Endodermal cell (in vitro differentiated cells): ENCODE results near the gene FEZF2. TPM values are rescaled to one million over a fixed set of nuclear protein-coding genes. Genes with fewer than 3 reads are reported as not detected.

Experiments used
- DNase-seq: peaks from one replicate; pipeline ENCODE4 v3.0.0-alpha.2; 2017
- H3K27ac ChIP-seq: 2 replicates; pipeline ENCODE4 v1.5.1; 2013; ENCODE audit warnings: mild to moderate bottlenecking, low read depth, low read length, moderate library complexity
- H3K27me3 ChIP-seq: 2 replicates; pipeline ENCODE4 v1.6.1; 2013; ENCODE audit warnings: mild to moderate bottlenecking, low read length, moderate library complexity; ENCODE audit not compliant: insufficient read depth, control insufficient read depth, poor library complexity, severe bottlenecking
- H3K36me3 ChIP-seq: 2 replicates; pipeline ENCODE4 v1.7.0; 2013; ENCODE audit warnings: mild to moderate bottlenecking, low read length, moderate library complexity; ENCODE audit not compliant: control insufficient read depth, insufficient read depth
- H3K4me1 ChIP-seq: one replicate; pipeline ENCODE4 v1.7.0; 2013; ENCODE audit warnings: low read length; ENCODE audit not compliant: control insufficient read depth, insufficient read depth
- H3K4me3 ChIP-seq: 2 replicates; pipeline ENCODE4 v1.5.1; 2013; ENCODE audit warnings: mild to moderate bottlenecking, low read length, moderate library complexity
- H3K9ac ChIP-seq: 2 replicates; pipeline ENCODE4 v1.6.1; 2013; ENCODE audit warnings: mild to moderate bottlenecking, low read length, moderate library complexity; ENCODE audit not compliant: poor library complexity, severe bottlenecking; ENCODE audit errors: extremely low read depth
- H3K9me3 ChIP-seq: 2 replicates; pipeline ENCODE4 v1.6.1; 2013; ENCODE audit warnings: mild to moderate bottlenecking, low read length, moderate library complexity; ENCODE audit not compliant: control insufficient read depth
- H3K27ac Mint-ChIP-seq: 2 replicates; pipeline ENCODE4 v1.8.0; 2020; ENCODE audit warnings: mixed read lengths
- H3K27me3 Mint-ChIP-seq: 2 replicates; pipeline ENCODE4 v1.8.0; 2021; ENCODE audit warnings: mild to moderate bottlenecking, mixed read lengths; ENCODE audit not compliant: insufficient read depth
- H3K36me3 Mint-ChIP-seq: 2 replicates; pipeline ENCODE4 v1.8.0; 2020; ENCODE audit warnings: low read depth, mixed read lengths
- H3K4me1 Mint-ChIP-seq: 2 replicates; pipeline ENCODE4 v1.8.0; 2020; ENCODE audit warnings: mixed read lengths
- H3K4me3 Mint-ChIP-seq: 2 replicates; pipeline ENCODE4 v1.8.0; 2020; ENCODE audit warnings: mild to moderate bottlenecking, moderate library complexity, mixed read lengths
- H3K9me3 Mint-ChIP-seq: 2 replicates; pipeline ENCODE4 v1.8.0; 2020; ENCODE audit warnings: mild to moderate bottlenecking, mixed read lengths
- CTCF ChIP-seq: fragments of 200-600 bp; sonication (generic); conservative IDR thresholded peaks from 2 replicates; pipeline ENCODE4 v1.5.0; 2021; ENCODE audit warnings: antibody characterized with exemption, mild to moderate bottlenecking
- WGBS, 2 experiments: methylation state at CpG; one replicate each; pipeline versions ENCODE4 v1.1.5 to v1.1.7; 2013; ENCODE audit warnings: missing lambda C conversion rate in 2 of 2, mixed read lengths in 1 of 2; ENCODE audit not compliant: insufficient coverage in 1 of 2, insufficient read length in 1 of 2; 5-methylcytosine and 5-hydroxymethylcytosine counted together
- total RNA-seq, 2 donors: library from RNA; stranded (reverse); fragmentation: NEBNext Ultra II Directional in 1 of 2; extraction: Animal tissue kit (Norgen Biotek cat#: 25700) in 1 of 2; gene quantifications; 2 replicates in 1 of 2; 3 replicates in 1 of 2; pipeline ENCODE4 v1.2.1, GENCODE V29; 2021

The FEZF2 gene
- total RNA-seq, 2 donors from 2014 or later, result not detected

GRCh38 chr3:62415312-62415801 lies 42.0 kb upstream of the FEZF2 start:
- no peaks in the 10 kb centered on the region for H3K36me3 ChIP-seq
- peak; percentile 89 for DNase-seq
- Mint-ChIP-seq H3K4me1 (peaks cover 26% of the 10 kb centered on the region), H3K27me3 (peaks cover 35% of the 10 kb centered on the region), H3K27ac (peak overlapping the region; percentile 89), H3K4me3 (peak overlapping the region; percentile 39), H3K9me3 (no peaks in the 10 kb centered on the region), H3K36me3 (no peaks in the 10 kb centered on the region)
- no peak for TF ChIP-seq CTCF
- H3K9ac ChIP-seq, result no peak overlapping the region
- peak overlapping the region; percentile 41 for H3K4me3 ChIP-seq
- H3K27ac ChIP-seq, result peak overlapping the region; percentile 82
- peaks cover 45% of the 10 kb centered on the region for H3K27me3 ChIP-seq
- H3K4me1 ChIP-seq, result peaks cover 11% of the 10 kb centered on the region
- H3K9me3 ChIP-seq, result no peaks in the 10 kb centered on the region
- 3 to 4% methylated on average over 6 to 9 of the region's 9 CpGs for WGBS, 2 experiments

- H3K4me1 ChIP-seq, result peaks cover 11% of the 10 kb centered on the region
- peaks cover 39% of the 10 kb centered on the region for H3K27me3 Mint-ChIP-seq
- H3K36me3 ChIP-seq, result no peaks in the 10 kb centered on the region
- TF ChIP-seq CTCF, result no peak
- peaks cover 45% of the 10 kb centered on the region for H3K27me3 ChIP-seq
- peak overlapping the region; percentile 41 for H3K4me3 ChIP-seq
- no peaks in the 10 kb centered on the region for H3K9me3 Mint-ChIP-seq
- no peaks in the 10 kb centered on the region for H3K9me3 ChIP-seq
- peak overlapping the region; percentile 39 for H3K4me3 Mint-ChIP-seq
- H3K36me3 Mint-ChIP-seq, result no peaks in the 10 kb centered on the region
- no peak overlapping the region for H3K9ac ChIP-seq
- H3K4me1 Mint-ChIP-seq, result peaks cover 26% of the 10 kb centered on the region
- H3K27ac Mint-ChIP-seq, result peak overlapping the region; percentile 62
- peak; percentile 79 for DNase-seq
- peak overlapping the region; percentile 82 for H3K27ac ChIP-seq
- WGBS, 2 experiments, result 7 to 32% methylated on average over 6 to 11 of the region's 11 CpGs
Observed at GRCh38 chr3:62414786-62415185, 41.4 kb upstream of the FEZF2 start.

- peaks cover 56% of the 10 kb centered on the region for H3K27me3 ChIP-seq
- 93% methylated on average over 2 of the region's 2 CpGs; no CpG with 5 or more reads in 1 of the 2 experiments for WGBS, 2 experiments
- peaks cover 12% of the 10 kb centered on the region for H3K4me1 ChIP-seq
- H3K27ac Mint-ChIP-seq, result no peak overlapping the region
- no peaks in the 10 kb centered on the region for H3K36me3 Mint-ChIP-seq
- H3K4me3 ChIP-seq, result no peak overlapping the region
- no peaks in the 10 kb centered on the region for H3K9me3 Mint-ChIP-seq
- no peaks in the 10 kb centered on the region for H3K36me3 ChIP-seq
- no peaks in the 10 kb centered on the region for H3K9me3 ChIP-seq
- H3K4me1 Mint-ChIP-seq, result peaks cover 28% of the 10 kb centered on the region
- no peak for TF ChIP-seq CTCF
- no peak overlapping the region for H3K9ac ChIP-seq
- no peak overlapping the region for H3K4me3 Mint-ChIP-seq
- DNase-seq, result no peak
- H3K27me3 Mint-ChIP-seq, result peaks cover 50% of the 10 kb centered on the region
- H3K27ac ChIP-seq, result no peak overlapping the region
Observed at GRCh38 chr3:62413687-62414086, 40.3 kb upstream of the FEZF2 start.
